Upper lobe of left lung (tissue), 4 donors: Measurements from ENCODE around the gene GOLM1.

Experiments
- CTCF ChIP-seq, 6 experiments: fragments of 450-650 bp in 4 of 6; fragments of 200-600 bp in 2 of 6; sonication (generic) in 2 of 6; IDR thresholded peaks; one replicate each; pipeline ENCODE4 v1.5.1; 2016 to 2019; ENCODE audit warnings: antibody characterized with exemption in 6 of 6
- EP300 ChIP-seq, 4 donors: sonication (generic); formaldehyde crosslinking; IDR thresholded peaks; one replicate each; pipeline ENCODE4 v1.5.1; 2017; ENCODE audit warnings: antibody characterized with exemption in 4 of 4, control low read depth in 2 of 4
- POLR2A ChIP-seq, 4 donors: fragments of 450-650 bp; IDR thresholded peaks; one replicate each; pipeline ENCODE4 v1.5.1; 2016 to 2017; ENCODE audit warnings: antibody characterized with exemption in 4 of 4, mild to moderate bottlenecking in 2 of 4
- POLR2AphosphoS5 ChIP-seq, 2 donors: sonication (generic); formaldehyde crosslinking; IDR thresholded peaks; one replicate each; pipeline ENCODE4 v1.5.1; 2017; ENCODE audit warnings: antibody characterized with exemption in 2 of 2

- TF ChIP-seq POLR2A (IDR thresholded peaks at IDR 0.05), result no peak
- no peak for TF ChIP-seq CTCF (IDR thresholded peaks at IDR 0.05)
- no peak for TF ChIP-seq POLR2AphosphoS5 (IDR thresholded peaks at IDR 0.05)
- no peak for TF ChIP-seq EP300 (IDR thresholded peaks at IDR 0.05)
These were observed 17.1 kb upstream of the GOLM1 start for GRCh38 chr9:86116425-86116824.
